ENCODE data around the gene FADS3.
A peak's percentile ranks its signal among the peaks of the same experiment; 100 is the strongest.

FADS3 gene

GRCh38 chr11:61861634-61862033 lies 29.7 kb downstream of the FADS3 start:
- H3K27ac ChIP-seq: no peak overlapping the region
- TF ChIP-seq CTCF (conservative IDR thresholded peaks at IDR 0.05) (no peak), ZFX (IDR thresholded peaks at IDR 0.05) (no peak)

GRCh38 chr11:61860054-61860903 lies 31.1 kb downstream of the FADS3 start:
- TF ChIP-seq ZFX (IDR thresholded peaks at IDR 0.05) (no peak), CTCF (conservative IDR thresholded peaks at IDR 0.05) (no peak)
- H3K27ac ChIP-seq: peak overlapping the region; percentile 14

- TF ChIP-seq CTCF (conservative IDR thresholded peaks at IDR 0.05) (no peak), ZFX (IDR thresholded peaks at IDR 0.05) (no peak)
- no peak overlapping the region for H3K27ac ChIP-seq
Measured at GRCh38 chr11:61855939-61856680, 35.2 kb downstream of the FADS3 start.

GRCh38 chr11:61854966-61855714 lies 36.2 kb downstream of the FADS3 start:
- TF ChIP-seq CTCF (conservative IDR thresholded peaks at IDR 0.05) (no peak), ZFX (IDR thresholded peaks at IDR 0.05) (no peak)
- H3K27ac ChIP-seq: no peak overlapping the region; the same call in 1 of the 2 replicates

- no peak overlapping the region; the same call in 1 of the 2 replicates for H3K27ac ChIP-seq
Measured at GRCh38 chr11:61854206-61854895, 37.0 kb downstream of the FADS3 start.

GRCh38 chr11:61853698-61854169 lies 37.6 kb downstream of the FADS3 start:
- TF ChIP-seq CTCF (conservative IDR thresholded peaks at IDR 0.05) (no peak), ZFX (IDR thresholded peaks at IDR 0.05) (no peak)
- no peak overlapping the region for H3K27ac ChIP-seq

More at GRCh38 chr11:61854206-61854895, 37.0 kb downstream of the FADS3 start:
- TF ChIP-seq CTCF (conservative IDR thresholded peaks at IDR 0.05) (no peak), ZFX (IDR thresholded peaks at IDR 0.05) (no peak)

All from C4-2B (cell line).